Nephron (organoid): Measurements from ENCODE around the gene ARHGEF7.
A peak's percentile ranks its signal among the peaks of the same experiment; 100 is the strongest.

Source experiments
- H3K27ac Mint-ChIP-seq, 3 experiments: 2 replicates each; pipeline ENCODE4 v1.8.0; 2020; ENCODE audit warnings: mixed read lengths in 3 of 3, mild to moderate bottlenecking in 2 of 3, moderate library complexity in 1 of 3
- H3K27me3 Mint-ChIP-seq: 2 replicates; pipeline ENCODE4 v1.8.0; 2021; ENCODE audit warnings: low read depth, mild to moderate bottlenecking, moderate library complexity, mixed read lengths
- H3K36me3 Mint-ChIP-seq: 2 replicates; pipeline ENCODE4 v1.8.0; 2020; ENCODE audit warnings: low read depth, mixed read lengths
- H3K4me1 Mint-ChIP-seq: 2 replicates; pipeline ENCODE4 v1.8.0; 2020; ENCODE audit warnings: mixed read lengths
- H3K4me3 Mint-ChIP-seq, 3 experiments: 2 replicates each; pipeline ENCODE4 v1.8.0; 2020; ENCODE audit warnings: mild to moderate bottlenecking in 3 of 3, mixed read lengths in 3 of 3, moderate library complexity in 2 of 3
- H3K9me3 Mint-ChIP-seq: 2 replicates; pipeline ENCODE4 v1.8.0; 2020; ENCODE audit warnings: mixed read lengths
- CTCF ChIP-seq, 3 experiments: fragments of 200-600 bp; sonication (generic); IDR thresholded peaks; one replicate each; pipeline ENCODE4 v1.5.0; 2021; ENCODE audit warnings: antibody characterized with exemption in 3 of 3; ENCODE audit not compliant: unreplicated experiment in 3 of 3

Gene ARHGEF7

GRCh38 chr13:111247552-111247951 lies 132.4 kb downstream of the ARHGEF7 start:
- Mint-ChIP-seq H3K27me3 (no peaks in the 10 kb centered on the region), H3K4me1 (peaks cover 47% of the 10 kb centered on the region), H3K27ac (peak overlapping the region; percentile 40 to 78 (median 49)), H3K36me3 (peaks cover 86% of the 10 kb centered on the region), H3K9me3 (no peaks in the 10 kb centered on the region), H3K4me3 (no peak overlapping the region)
- no peak for TF ChIP-seq CTCF (IDR thresholded peaks at IDR 0.05; ENCODE audit: unreplicated experiment in 3 of 3)

GRCh38 chr13:111248822-111249221 lies 133.7 kb downstream of the ARHGEF7 start:
- Mint-ChIP-seq H3K4me3 (no peak overlapping the region), H3K27me3 (no peaks in the 10 kb centered on the region), H3K9me3 (no peaks in the 10 kb centered on the region), H3K36me3 (peaks cover 88% of the 10 kb centered on the region), H3K4me1 (peaks cover 56% of the 10 kb centered on the region), H3K27ac (no peak overlapping the region)
- no peak for TF ChIP-seq CTCF (IDR thresholded peaks at IDR 0.05; ENCODE audit: unreplicated experiment in 3 of 3)

DNA sequence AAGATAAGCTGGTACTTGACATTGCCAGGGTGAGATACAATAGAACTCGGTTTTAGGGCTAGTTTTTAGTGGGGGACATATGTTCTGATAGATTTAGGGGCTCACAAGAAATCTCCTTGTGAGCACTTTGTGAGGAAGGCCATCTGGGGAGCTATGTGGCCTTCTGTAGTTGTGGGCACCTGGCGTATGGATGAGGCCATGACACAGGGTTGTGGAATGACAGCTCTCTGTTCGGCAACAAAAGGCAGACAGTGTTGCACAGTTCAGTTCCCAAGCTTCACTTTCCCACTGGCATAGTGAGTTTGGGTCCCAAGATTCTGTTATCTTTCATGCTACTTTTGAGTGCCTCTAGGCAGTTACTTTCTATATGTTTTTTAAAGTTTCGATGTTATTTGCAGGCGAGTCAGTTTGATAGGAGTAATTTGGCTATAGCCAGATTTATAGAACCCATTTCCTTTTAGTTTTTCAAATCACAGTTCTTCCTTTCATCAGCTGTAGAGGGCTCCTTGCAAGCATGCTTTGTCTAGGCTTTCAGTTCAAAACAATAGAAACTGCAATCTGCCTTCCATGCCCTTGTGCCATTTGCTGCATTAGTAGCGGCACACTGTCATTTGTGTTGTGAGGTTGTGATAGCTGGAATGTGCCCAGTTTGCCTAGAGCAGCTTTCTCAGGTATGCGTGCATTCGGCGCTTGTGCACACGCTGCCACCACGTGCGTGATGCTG lies 134.7 kb downstream of the ARHGEF7 start:
- peaks cover 57% of the 10 kb centered on the region for H3K4me1 Mint-ChIP-seq
- peaks cover 2% of the 10 kb centered on the region for H3K9me3 Mint-ChIP-seq
- H3K27ac Mint-ChIP-seq = peak overlapping the region in 1 of 3 experiments; percentile 86
- no peak for TF ChIP-seq CTCF (IDR thresholded peaks at IDR 0.05; ENCODE audit: unreplicated experiment in 3 of 3)
- no peak overlapping the region for H3K4me3 Mint-ChIP-seq
- peaks cover 83% of the 10 kb centered on the region for H3K36me3 Mint-ChIP-seq
- no peaks in the 10 kb centered on the region for H3K27me3 Mint-ChIP-seq

GRCh38 chr13:111251646-111252445 lies 136.7 kb downstream of the ARHGEF7 start:
- Mint-ChIP-seq H3K4me3 (no peak overlapping the region), H3K27ac (peak overlapping the region in 2 of 3 experiments; percentile 16 to 70), H3K27me3 (no peaks in the 10 kb centered on the region), H3K36me3 (peaks cover 82% of the 10 kb centered on the region), H3K4me1 (peaks cover 63% of the 10 kb centered on the region), H3K9me3 (peaks cover 8% of the 10 kb centered on the region)
- no peak for TF ChIP-seq CTCF (IDR thresholded peaks at IDR 0.05; ENCODE audit: unreplicated experiment in 3 of 3)

GRCh38 chr13:111252446-111253364 lies 137.6 kb downstream of the ARHGEF7 start:
- no peaks in the 10 kb centered on the region for H3K27me3 Mint-ChIP-seq
- TF ChIP-seq CTCF (IDR thresholded peaks at IDR 0.05; ENCODE audit: unreplicated experiment in 3 of 3) = no peak
- no peak overlapping the region for H3K4me3 Mint-ChIP-seq
- H3K4me1 Mint-ChIP-seq = peaks cover 62% of the 10 kb centered on the region
- peaks cover 84% of the 10 kb centered on the region for H3K36me3 Mint-ChIP-seq
- H3K9me3 Mint-ChIP-seq = peaks cover 12% of the 10 kb centered on the region
- peak overlapping the region in 2 of 3 experiments; percentile 34 to 70 for H3K27ac Mint-ChIP-seq
